GM19397 (cell line): Measurements from ENCODE around the gene LRRC8D.

ENCODE experiments used
- ATAC-seq: cut with Tn5 transposase; IDR thresholded peaks from one replicate; pipeline ENCODE4 v1.9.1; 2021; ENCODE audit warnings: mild to moderate bottlenecking, moderate library complexity; ENCODE audit not compliant: unreplicated experiment

The LRRC8D gene

DNA sequence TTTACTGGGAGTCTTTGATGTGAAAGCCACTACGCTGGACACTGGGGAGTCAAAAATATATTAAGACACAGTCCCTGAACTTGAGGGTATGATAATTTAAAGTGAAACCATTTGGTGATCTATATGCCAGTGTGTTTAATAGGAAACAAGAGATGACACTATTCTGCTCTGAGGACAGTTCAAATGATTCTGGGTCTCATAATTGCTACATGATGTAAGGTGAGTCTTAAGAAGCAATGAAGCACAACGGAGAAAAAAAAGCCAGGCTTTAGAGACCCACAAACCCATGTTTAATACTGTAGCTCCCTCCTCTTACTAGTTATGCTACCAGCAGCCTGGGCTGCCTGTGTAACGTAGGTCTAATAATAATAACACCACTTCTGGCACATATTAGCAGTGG, 14.2 kb upstream of the LRRC8D start:
- no peak for ATAC-seq

GRCh38 chr1:89807503-89807902, 13.3 kb upstream of the LRRC8D start:
- no peak for ATAC-seq

DNA sequence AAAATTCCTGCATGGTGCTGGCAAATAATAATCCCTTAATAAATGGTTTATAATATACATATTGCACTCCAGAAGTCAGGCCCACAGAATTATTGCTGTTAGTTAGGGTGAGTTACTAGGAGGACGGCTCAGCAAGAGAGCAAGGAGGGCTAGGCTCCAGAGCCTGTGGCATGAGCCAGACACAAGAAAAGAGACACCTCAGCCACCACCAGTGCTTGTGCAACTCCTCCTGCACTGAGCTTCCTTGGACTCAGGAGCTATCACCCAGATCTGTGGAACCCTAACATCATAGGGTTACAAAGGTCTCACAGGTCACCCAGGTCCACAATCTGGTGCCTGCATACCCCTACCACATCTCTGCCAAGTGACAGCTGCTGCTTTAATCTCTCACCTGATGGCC, 12.8 kb upstream of the LRRC8D start:
- no peak for ATAC-seq

DNA sequence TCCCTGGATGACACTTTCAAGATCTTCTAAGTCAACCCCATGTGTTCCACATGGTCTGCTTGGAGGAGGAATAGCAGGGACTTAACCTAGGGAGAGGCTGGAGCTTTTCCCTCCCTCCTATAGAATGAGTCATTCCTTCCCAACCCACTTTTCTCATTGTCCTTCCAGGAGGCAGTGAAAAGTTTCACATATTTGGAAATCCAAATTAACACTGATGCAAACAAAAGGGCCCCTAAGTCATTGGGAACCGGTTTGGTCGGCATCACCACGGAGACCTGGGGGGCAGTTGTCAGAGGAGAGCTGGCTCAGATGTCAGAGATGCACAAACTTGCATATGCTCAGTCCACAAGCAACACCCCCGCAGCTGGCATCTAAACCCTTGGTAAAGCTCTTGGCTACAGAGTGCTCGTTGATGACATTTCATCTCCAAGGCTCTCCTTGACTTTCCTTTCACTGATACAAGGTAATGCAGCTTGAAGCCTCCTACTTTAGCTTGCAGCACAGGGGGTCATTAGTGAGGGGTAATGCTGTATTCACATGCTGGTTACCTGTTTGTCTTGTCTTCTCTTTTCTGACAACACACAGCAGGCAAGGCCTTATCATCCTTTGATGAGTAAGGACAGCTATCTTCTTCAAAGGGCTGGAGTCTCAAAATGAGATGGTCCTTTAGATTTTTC, 12.3 kb upstream of the LRRC8D start:
- no peak for ATAC-seq

- ATAC-seq: no peak
Observed at GRCh38 chr1:89809556-89809955, 11.3 kb upstream of the LRRC8D start.

DNA sequence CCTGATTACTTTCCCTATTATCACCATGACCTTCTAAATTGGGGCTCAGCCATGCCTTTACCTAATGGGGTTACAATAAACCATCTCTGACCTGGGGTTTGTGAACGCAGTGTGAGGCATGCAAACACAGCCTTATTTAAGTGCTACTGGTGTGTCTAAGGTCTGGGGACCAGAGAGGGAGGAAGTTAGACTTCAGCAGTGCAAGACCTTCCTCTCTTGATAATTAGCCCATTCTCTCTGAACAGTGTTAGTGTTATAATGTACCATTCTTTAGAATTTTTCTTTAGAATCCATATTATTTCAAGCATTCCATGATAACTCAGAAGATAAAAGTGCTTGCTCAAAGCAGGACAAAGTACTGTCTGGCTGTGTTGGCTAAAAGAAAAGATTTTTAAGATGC, 10.5 kb upstream of the LRRC8D start:
- ATAC-seq: no peak

- ATAC-seq: no peak
Observed at GRCh38 chr1:89810880-89811279, 10.0 kb upstream of the LRRC8D start.

GRCh38 chr1:89812992-89813391, 7.8 kb upstream of the LRRC8D start:
- ATAC-seq: no peak

DNA sequence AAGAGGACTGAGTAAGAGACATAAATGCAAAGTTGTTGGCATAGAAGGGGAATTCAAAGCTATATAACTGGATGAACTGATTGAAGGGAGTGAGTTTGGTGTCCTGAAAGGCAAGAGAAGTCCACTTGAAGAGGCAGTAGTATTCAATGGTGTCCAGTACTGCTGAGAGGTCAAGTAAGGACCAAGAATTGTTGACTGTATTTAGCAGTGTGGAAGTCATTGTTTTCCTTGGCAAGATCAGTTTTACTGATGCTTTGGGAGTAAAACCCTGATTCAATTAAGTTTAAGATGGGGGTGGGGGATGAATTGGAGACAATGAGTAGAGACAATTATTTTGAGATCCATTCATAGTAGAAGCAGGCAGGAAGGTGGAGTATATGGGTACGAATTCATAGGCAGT, 5.8 kb upstream of the LRRC8D start:
- no peak for ATAC-seq

DNA sequence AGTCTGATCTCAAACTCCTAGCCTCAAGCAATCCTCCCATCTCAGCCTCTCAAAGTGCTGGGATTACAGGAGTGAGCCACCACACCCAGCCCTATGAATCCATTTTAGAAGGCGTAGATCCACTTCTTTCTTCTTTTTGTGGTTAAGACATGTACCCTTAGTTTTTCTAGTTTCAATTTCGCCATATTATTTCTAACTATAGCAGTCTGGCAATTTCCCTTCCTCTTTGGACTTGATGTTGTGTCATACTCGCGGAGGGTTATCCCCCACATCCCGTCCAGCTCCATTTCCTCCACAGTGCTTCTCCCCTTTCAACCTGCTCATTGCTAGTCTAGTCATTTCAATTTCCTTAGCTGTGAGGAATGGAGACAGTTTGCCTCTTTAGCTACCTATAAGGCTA, 5.2 kb upstream of the LRRC8D start:
- ATAC-seq: no peak

GRCh38 chr1:89816366-89816765, 4.5 kb upstream of the LRRC8D start:
- ATAC-seq: no peak

GRCh38 chr1:89821322-89822108, 683 bp downstream of the LRRC8D start:
- peak; percentile 62 for ATAC-seq

DNA sequence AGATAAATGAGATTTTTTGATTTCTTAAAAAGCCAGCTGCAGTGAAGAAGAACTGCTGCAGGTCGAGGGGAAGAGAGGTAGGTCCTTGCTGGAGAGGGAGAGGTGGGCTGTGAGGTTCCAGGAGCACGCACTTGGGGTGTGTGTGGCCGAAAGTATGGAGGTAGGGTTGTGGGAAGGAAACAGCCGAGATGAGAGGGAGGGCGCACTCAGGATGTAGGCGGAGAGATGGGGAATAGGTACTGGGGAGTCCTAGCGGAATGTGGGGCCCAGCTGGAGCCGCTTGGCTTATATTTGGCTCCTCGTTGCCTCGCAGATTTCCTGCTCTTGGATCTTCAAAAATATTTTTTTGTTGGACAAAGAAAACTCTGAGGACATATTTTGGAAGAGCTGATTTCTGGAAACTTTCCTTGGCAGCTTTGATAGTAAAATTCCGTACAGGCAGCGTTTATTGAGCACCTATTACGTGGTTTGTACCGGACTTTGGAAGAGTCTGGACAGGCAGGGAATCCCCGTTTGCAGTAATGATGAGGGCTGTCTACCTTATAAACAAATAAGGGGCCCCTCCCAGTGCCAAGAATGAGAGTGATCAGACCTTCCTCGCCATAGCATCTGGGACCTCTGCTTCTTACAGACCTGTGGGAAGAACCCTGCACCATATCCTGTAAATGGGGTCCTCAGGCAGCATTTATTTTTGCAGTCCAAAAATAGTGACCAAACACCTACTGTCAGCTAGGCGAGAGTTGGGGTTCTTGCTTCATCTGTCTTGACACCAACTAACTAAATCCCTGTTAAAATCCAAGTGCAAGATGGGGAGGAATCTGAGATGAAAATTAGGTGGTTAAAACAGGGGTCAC, 1.5 kb downstream of the LRRC8D start:
- no peak for ATAC-seq

GRCh38 chr1:89822999-89823628, 2.3 kb downstream of the LRRC8D start:
- ATAC-seq: no peak

DNA sequence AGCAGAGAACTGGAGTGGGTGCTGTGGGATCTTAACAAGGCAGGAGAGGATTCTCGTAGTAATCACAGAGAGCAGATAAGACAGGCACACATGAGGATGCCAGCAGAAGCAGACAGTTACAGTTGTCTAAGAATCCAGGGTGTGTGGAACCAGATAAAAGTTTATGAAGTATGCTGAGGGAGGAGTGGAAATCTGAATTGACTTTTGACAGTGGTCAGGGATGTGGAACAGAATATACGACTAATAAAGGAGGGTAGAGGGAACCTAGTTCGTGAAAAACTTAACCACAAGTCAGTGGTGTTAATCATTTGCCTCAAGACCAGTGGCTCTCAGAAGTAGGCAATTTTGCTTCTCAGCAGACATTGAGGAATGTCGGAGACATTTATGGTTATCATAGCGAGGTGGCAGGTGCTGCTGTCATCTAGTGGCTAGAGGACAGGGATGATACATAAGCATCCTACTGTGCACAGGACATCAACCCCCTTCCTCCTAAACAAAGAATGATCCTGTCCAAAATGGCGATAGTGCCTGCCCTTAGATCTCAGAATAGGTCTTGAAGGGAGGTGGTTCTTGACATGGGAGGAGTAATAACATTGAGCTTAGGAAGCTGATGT, 3.0 kb downstream of the LRRC8D start:
- ATAC-seq: no peak

DNA sequence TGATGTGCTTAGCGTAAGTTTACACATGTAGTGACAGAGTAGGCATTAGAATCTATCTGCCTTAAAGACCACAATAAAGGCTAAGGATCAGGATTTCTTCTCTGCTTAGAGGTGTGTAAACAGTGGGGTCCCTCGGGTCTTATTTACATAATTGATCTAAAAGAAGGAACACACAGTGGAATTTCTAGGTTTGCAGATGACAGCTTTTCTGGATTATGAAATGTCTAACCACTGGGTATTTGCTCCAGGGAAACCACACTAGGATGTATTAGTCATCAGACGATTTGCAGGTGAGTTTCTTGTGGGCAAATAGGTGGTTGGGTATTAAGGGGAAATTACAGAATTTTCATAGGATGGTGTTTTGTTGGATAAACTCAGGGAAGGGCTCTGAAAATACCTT, 5.8 kb downstream of the LRRC8D start:
- no peak for ATAC-seq

- no peak for ATAC-seq
Observed at GRCh38 chr1:89827330-89827729, 6.5 kb downstream of the LRRC8D start.

GRCh38 chr1:89827902-89828301, 7.1 kb downstream of the LRRC8D start:
- no peak for ATAC-seq

DNA sequence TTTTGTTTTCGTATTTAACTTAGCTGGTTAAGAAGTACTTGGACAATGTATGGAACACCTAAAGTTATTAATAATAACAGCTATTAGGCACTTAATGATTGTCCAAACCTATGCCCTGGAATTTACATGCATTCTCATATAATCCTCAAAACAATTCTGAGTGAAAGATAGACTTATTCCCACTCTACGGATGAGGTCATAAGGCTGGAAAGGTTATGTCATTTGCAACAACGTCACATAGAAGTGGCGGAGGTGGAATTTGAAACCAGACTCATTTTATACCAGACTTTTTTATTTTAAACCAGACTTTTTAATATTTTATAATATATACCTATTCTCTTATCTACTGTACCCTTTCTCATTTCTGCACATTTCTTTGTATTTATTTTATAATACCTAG, 8.4 kb downstream of the LRRC8D start:
- ATAC-seq: no peak

DNA sequence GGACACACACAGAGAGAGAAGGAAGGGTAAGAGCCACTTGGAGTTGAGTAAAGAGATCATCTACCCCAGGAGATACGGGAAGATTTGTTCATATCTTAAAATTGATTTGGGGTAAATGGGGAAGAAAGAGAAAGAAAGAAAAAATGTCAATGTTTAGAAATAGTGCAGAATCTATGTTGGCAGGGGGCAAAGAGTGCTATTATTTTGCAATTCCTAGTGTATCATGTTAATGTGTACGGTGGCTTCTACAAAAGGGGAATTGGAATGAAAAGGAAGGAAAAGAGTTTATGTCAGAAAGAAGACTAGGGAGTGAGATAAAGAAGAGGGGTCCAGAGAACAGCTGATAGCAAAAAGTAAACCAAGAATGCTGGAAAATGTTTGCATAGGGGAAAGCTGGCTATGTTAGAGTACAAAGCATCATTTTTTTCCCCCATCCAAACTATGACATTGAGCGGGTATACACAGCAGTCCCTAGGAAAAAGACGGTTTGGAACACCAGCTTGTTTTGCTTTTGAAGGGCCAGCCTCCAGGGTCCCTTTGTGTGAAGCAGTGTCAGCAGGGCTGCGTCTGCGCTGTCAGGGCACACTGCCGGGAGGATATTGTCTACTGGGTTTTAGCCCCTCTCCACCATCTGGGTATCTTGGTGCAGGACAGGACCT, 10.8 kb downstream of the LRRC8D start:
- no peak for ATAC-seq
